ENCODE results near the gene PRCD.
A peak's percentile ranks its signal among the peaks of the same experiment; 100 is the strongest.
"Not testable (repeated sequence)": the region's sequence is repeated elsewhere in the genome, so short reads cannot be mapped to it uniquely, and the experiment has no call there.

PRCD gene

DNA sequence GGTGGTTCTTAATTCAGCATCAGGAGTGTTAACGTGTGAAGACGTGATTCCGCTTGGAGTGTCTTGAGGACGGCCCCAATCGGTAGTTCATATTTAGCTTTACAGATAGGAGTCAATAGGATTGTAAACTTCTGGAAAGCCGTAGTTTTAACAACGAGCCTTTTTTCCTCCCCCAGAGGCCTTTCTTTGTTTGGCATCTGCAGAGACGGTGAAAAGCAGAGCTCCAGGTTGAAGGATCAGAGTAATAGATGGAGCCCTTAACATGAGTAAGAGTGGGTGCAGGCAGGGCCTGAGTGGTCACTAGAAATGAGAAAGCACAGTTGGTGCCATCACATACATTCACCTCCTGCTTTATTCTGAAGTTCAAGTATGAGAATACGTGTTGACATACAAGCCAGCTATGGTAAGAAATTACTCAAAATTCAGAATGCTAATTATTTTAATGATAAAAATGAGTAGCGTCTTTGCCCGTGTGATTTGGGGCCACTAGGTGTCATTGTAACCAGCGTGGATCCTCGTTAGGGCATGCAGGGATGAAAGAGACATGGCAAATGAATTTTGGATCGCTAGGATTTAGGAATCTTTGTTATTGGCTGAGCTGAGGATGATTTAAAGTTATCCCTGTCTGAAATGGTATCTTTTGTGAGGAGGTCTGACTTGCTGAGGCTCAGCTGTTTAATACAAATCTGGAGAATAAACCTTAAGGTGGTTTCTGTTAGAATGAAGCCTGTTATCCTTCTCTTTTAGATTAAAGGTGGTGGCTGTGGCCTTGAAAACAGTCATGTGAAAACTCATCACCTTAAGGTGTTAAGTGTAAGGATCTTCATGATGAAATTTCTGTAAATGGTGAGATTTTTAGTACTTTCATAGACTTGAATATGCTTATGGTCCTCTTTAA lies 18.6 kb downstream of the PRCD start:
- DNase-seq, result peak; percentile 15

DNA sequence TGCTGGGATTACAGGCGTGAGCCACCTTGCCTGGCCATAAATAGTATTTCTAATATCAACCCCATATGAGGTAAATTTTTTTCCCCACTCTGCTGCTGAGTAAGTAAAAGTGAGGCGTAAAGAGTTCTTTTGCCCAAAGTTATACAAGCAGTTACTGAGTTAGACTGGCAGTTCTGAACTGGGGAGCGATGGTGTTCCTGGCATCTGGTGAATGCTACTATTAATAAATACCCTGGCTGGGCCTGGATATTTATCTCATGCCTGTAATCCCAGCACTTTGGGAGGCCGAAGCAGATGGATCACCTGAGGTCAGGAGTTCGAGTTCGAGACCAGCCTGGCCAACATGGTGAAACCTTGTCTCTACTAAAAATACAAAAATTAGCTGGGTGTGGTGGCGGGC lies 19.6 kb downstream of the PRCD start:
- not testable (repeated sequence) for DNase-seq

DNA sequence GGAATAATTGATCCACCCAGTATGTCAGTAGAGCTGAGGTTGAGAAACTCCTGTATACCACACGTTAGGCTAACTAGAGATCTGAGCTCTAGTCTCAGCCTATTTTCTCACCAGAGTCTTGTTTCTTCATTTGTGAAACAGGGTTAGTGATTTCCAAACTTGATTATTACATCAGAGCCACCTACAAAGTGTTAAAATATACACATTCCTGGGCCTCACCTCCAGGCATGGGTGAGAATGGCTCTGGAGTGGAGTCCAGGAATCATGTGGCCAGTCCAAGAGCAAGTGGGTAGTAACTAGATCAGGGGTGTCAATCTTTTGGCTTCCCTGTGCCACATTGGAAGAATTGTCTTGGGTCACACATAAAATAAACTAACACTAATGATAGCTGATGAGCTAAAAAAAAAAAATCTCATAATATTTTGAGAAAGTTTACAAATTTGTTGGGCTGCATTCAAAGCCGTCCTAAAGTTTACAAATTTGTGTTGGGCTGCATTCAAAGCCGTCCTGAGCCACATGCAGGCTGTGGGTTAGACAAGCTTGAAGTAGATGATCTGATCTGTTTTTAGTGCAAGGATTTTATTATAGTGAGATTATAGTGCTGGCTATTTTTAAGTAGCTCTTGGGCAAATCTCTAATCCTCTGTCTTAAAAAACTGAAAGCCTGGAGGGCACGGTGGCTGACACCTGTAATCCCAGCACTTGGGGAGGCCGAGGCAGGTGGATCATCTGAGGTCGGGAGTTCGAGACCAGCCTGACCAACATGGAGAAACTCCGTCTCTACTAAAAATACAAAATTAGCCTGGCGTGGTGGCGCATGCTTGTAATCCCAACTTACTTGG lies 20.4 kb downstream of the PRCD start:
- no peak for DNase-seq

DNA sequence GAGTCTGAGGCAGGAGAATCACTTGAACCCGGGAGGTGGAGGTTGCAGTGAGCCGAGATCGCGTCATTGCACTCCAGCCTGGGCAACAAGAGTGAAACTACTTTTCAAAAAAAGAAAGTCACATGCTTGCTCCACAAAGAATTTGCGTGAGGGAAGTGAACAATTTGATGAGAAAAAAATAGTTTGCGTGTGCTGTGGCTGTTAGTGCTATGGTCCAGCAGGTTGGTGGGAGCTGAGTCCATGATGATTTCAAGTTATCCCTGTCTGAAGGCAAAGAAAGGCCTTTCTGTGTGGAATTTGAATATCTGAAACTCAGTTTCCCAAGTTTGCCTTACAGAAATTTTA lies 21.0 kb downstream of the PRCD start:
- peak; percentile 32 for DNase-seq

DNA sequence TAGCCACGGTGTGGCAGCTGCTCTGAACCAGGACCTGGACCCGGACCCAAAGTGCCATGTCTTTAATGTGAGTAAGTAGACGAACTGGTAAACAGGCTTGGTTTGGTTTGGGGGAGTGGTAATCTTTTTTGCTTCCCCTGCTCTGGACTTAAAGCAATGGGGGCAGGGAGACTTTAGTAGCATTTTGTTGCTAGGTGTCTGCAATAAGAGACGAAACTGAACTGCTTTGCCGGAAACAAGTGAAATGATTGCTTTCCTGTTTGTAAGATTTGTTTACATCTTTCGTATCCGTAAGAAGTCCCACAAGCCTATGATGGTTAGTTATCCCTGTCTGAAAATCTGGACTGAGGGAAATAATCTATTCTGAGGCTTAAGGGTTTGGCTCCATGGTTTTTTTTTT lies 21.5 kb downstream of the PRCD start:
- peak; percentile 70 for DNase-seq

DNA sequence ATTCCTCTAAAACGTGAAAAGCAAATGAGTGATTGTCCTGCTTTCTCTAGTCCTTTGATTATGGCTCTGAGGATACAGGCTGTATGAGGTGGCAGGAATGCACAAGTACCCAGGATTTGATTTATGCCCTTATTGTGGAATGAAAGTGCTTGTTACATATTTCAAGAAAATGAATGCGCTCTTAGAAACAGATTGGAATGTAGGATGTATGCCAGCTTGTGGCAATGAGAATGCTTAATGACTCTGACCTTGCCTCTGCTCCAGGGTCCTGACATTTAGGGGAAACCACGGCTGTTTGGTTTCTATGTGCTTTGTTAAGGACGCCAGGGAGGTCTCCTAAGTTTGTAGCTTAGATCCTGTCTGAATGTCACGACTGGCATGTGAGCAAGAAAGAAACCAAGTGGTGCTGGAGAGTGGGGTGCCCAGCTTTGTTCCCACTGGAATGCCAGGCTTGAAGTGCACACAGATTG lies 22.0 kb downstream of the PRCD start:
- no peak for DNase-seq

DNA sequence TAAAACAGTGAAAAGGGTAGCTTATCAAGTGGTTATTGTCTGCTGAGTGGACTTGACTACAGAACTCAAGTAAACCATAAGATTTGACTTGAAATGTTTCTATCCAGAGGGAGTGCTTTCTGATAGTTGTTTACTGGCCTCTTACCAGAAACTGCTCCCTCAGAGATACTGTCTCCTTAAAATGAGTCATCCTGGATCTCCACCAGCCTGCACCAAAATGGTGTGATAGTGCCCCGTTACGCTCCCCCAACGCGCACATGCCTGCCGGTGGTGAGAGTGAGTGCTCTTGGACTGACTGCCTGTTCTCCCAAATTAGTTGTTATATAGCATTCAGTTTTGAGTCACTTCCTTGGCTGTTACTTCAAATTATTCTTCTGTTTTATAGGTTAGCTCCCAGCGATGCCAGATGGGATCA lies 22.9 kb downstream of the PRCD start:
- DNase-seq, result no peak

DNA sequence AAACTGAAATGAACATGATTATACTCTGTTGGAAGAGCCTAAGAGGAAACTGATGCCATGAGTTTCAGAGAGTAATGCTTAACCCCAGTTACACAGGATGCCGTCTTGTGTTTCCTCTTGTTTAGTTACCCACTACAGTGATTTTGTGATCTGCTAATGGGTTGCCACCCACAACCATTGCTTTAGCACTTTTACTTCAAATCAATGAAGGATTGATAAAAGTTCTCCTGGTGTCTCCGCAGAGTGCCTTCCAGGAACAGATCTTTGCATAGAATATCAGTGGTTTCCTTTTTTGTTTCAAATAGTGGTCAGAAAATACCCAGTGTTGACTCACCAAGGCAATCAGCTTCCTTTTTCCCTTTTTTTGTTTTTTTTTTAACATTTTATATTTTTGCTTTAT lies 23.5 kb downstream of the PRCD start:
- not testable (repeated sequence) for DNase-seq

DNA sequence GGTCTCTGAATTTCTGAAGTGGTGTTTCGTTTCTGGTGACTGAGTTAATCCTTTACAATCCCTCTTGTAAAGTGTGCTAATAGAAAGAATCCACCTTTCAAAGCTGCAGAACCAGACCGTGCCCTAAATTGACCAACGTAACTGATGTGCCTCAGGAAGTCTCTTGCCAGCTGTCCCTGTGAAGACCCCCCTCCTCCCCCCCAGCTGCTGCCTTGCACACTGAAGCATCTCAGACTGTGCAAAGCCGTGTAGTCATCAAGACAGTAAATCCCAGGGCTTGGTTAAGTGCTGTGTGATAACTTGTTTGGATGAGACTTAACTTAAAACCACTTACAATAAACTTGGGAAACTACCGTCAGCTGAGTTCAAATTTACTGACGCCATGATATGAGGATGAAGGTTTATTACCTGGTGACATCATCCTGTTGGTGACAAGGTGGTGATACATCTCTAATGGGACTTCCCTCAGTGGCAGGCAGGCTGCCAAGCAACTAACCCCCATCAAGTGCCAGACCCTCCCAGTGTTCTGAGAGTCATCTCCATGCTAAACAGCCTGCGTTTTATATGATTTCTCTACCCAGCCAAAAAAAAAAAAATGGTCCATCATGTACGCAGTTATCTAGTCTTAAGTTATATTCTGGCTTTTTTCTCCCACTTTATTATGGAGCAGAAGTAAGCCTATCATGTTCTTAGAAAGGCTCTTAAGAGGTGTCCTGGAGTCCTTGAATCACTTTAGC lies 25.3 kb downstream of the PRCD start:
- DNase-seq, result not testable (repeated sequence)

DNA sequence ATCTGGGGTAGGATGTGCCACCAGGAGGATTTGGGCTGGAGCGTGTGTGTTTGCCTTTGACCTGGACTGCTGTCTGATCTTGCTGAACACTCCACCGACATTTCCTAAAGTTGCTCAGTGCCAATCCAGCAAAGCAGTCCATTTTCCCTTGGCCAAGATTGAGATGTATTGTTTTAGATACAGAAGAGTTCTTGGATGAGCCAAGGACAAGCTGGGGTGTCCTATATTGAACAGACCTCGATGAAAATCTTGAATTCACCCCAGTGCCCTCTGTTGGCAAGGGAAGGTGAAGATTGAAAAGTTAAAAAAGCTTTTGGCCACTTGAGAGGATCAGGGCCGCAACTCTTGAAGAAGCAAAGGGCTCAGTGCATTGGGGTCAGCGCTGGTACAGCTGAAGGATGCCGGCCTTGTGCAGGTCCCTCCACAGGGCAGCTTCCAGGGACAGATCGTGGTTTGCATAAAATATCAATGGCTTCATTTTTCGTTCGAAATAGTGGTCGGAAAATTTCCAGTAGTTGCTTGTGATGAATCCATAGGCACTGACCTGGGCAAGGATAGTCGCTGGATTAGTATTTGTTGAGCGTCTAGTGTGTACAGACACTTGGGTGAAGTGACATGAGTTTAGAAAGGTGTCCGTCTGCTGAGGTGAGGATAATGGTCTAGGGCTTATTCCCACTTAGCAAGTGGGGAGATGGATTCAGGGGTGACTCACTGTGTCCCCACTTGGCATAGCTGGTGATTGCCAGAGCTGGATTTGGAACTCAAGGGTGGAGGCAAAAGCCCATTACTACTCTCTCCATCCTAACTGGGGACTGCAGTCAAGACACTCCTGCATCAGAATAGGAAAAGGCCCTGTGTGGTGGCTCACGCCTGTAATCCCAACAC lies 26.1 kb downstream of the PRCD start:
- no peak for DNase-seq

DNA sequence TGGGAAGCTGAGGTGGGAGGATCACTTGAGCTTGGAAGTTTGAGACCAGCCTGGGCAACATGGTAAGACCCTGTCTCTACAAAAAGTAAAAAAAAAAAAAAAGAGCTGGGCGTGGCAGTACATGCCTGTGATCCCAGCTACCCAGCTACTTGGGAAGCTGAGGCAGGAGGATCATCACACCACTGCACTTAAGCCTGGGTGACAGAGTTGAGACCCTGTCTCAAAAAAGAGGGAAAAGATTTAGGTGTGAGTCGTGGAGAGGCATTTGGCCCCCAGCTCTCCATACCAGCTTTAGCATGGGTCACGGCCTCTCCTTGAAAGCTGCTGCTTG lies 26.7 kb downstream of the PRCD start:
- no peak for DNase-seq

DNA sequence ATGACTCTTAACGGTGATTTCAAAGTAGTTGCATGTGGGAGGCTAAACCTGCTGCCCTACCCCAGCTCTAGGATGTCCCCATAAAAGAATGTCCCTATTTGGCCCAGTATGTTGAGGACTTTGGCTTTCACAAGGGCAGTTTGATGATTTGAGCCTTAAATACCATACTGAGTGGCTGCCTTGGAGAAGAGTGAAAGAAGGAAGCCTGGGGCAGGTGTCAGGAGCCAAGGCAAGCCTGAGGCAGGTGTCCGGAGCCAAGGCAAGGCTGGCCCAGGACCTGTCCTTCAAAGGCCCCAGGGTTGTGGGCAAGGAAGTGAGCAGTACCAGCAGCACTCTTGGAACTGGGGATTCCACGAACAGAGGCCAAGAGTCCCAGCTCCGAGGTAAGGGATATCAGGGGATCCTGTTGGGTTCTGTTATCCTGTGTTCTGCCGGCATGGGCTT lies 27.2 kb downstream of the PRCD start:
- DNase-seq, result no peak

DNA sequence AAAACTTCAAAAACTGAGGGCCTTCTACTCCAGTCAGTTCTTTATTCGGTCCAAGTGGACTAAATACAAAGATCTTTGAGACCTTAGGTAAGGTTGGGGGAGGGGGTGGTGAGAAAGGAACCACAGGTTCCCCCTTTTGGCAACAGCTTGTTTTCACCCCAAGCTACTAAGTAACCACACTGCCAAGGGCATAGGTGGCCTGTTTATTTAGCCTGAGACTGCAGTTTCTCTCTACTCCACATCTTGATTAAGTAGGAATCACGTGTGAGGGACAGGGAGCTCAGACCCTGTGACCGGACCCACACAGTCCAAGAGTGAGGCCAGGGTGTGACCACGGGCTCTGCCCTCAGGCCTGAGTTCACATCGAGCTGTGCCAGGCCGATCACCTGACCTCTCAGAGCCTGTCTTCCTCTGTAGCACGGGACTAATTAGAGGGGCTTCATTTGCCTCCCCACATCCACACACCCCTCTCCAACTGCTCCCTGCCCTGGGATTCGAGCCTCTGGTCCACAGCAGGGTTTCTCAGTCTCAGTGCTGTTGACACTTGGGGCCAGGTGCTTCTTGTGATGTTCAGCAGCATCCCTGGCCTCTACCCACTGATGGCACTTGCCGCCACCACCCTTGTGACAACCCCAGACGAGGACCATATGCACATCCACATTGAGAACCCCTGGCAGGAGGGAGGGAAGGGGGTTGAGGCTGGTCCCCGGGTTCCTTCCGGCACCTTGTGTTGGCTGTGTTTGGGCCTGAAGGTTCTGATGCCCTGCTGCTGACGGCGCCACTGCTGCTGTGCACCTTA lies 28.0 kb downstream of the PRCD start:
- DNase-seq, result no peak

DNA sequence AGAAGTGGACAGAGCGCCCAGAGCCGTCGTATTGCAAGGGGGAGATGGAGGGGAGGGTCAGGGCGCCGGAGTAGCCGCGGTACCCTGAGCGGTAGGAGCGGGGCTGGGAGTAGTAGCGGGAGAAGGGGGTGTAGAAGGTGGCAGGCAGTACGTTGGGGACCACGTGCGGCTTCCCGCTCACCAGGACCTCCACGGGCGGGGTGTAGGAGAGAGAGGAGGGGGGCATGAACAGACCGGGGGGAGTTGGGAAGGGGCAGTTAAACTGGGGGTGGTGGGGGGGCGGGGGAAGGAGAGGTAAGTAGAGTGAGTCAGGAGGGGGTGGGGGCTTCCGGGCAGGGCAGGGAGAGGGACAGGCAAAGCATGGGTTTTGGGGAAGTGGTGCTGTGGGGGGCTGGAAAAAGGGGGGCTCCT lies 29.0 kb downstream of the PRCD start:
- no peak for DNase-seq

DNA sequence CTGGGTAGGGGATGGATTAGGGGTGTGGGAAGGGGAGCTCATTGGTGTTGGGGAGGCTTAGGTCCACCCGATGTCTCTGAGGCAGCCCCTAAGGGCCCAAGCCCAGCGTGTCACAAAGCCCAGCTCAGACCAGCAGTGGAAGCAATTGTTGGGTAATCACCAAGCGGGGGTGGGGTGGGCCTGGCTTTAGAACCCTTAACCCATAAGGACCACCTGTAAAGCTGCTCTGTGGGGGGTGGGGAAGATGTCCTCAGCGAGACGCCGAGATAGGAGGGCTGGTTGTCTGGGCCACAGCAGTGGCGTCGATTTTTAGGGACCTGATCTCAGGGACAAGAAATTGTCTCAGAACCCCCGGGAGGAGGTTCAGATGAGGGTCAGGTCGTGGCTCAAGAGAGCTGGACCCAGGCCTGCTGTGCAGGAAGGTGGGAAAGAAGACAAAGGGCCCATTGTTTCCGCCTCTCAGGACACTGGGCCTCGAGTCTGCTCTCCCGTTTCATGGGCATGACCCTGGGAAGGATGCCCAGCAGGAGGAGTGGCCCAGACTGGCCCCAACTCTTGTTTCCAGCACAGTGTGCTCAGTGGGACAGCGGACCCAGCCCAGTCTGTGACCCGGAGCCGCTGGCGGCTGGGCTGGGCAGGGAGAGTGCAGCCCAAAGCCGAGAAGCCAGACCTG lies 29.9 kb downstream of the PRCD start:
- no peak for DNase-seq

DNA sequence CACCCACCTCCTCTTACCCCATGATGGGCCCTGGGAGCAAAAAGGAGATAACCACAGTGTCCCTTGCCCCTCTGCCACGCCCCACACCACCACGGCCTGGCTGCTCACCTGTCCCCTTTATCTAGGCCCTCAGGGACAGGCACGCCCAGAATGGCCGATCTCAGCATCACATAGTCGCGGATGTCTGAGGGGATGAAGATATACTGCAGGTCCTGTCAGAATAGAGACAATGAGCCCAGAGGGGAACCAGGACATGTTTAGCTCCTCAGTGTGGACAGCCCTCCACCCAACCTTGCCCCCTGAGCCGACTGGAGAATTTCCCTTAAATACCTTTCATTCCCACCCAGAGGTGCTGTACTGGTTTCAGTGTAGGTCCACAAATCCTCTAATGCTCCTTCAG lies 30.6 kb downstream of the PRCD start:
- no peak for DNase-seq

DNA sequence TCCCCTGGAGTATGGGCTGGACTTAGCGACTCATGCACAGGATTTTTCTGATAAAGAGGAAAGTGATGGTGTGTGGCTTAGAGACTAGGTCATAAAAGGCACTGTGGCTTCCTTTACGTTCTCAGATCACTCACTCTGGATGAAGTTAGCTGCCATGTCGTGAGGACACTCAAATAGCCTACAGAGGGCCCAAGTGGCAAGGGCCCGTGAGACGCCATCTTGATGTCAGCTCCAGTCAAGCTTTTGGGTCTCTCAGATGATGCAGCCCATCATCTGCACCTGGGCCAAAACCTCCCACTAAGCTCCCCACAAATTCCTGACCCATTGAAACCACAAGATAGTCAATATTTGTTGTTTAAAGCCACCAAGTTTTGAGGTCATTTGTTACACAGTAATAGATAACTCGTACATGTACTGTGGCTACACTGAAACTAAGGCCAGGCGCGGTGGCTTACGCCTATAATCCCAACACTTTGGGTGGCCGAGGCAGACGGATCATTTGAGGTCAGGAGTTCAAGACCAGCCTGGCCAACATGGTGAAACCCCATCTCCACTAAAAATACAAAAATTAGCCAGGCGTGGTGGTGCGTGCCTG lies 31.1 kb downstream of the PRCD start:
- no peak for DNase-seq

DNA sequence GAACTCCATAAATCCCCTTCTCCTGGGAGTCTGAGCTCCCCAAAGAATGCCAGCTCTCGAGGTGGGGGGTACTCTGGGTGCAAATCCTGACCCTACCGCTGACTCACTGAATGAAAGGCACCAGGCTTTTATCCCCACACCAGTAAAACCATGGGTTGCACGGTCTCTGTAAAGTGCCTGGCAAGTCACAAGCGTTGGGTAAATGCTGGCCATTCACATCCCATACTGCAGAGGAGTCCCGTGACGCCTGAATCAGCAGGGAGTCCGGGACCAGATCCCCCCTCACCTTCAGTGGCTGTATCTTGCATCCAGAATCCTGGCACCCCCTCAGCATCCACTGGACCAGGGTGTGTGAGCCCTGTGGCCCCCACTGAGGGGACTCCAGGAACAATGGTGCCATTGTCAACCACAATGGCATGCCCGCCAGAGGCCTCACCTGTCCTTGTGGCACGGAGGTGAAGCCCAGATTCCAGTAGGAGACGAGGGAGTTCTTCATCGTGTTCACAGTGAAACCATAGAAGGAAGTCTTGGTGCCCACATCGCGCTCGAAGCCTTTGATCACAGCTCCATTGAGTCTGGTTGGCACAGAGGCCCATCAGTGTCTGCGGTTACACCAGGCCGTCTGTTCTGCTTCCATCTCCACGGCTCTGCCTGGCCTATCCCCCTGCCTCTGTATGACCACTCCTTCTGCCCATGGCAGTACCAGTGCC lies 32.5 kb downstream of the PRCD start:
- no peak for DNase-seq

DNA sequence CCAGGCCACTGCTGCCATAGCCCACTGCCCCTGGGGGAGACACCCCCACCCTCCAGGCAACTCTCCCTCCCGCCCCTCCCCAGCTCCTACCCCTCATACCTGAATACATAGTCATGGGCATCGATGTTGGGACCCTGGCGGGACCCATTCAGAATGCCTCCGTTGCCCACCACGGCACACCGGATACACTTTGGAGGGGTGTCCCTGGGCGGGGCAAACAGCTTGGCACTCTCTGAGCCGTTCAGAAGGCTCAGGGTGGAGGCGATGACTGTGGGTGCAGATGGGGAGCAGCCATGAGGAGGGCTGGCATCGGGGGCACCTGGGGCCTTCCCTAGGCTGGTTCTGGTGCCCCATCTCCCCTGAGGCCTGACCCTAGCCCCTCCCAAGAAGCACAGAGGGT lies 33.3 kb downstream of the PRCD start:
- no peak for DNase-seq

DNA sequence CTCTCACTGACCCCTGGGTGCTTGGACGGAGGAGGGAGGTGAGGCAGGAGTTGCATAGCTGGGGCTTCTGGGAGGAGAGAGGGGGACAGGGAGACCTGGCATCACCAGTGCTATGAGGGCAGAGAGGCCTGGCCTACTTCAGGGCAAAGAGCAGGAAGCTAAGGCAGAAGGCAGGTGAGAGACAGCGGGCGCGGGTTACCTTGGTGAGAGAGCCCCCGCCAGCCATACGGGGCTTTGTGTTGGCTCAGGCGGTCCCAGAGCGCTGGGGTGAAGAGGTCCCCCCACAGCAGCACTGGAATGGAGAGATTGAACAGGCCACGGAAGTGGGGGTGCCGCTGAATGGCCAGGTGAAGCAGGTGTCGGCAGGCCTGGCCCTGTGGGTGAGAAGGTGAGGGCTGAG lies 34.3 kb downstream of the PRCD start:
- no peak for DNase-seq
